Posterior cingulate gyrus (tissue), 11 donors: ENCODE results near the gene MUC5AC.

Source experiments
- DNase-seq, 10 donors: peaks; one replicate each; pipeline versions ENCODE4 v3.0.0 to v3.0.0-alpha.2; 2020 to 2021; ENCODE audit warnings: mixed read lengths in 3 of 10
- intact Hi-C: fragments of 100-400 bp; cut with DNase I; formaldehyde crosslinking; loops from one replicate; pipeline ENCODE4 v1.15.1; 2023

MUC5AC gene

DNA sequence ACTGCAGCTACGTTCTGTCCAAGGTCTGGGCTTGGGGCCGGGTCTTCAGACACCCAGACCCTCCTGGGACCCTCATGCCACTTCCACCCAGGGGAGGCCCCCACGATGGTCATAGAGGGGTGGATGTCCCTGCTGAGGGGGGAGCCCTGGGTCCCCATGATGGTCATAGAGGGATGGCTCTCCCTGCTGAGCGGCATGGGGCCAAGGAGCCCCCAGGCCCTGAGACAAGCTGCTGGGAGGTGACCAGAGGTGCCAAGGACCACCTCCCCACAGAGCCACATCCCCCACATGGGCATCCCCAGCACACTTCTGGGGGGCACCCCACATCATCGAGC is 72.3 kb downstream of the MUC5AC start:
- DNase-seq: peak in 1 of 10 donors; percentile 10
- intact Hi-C loops: no loop called here

DNA sequence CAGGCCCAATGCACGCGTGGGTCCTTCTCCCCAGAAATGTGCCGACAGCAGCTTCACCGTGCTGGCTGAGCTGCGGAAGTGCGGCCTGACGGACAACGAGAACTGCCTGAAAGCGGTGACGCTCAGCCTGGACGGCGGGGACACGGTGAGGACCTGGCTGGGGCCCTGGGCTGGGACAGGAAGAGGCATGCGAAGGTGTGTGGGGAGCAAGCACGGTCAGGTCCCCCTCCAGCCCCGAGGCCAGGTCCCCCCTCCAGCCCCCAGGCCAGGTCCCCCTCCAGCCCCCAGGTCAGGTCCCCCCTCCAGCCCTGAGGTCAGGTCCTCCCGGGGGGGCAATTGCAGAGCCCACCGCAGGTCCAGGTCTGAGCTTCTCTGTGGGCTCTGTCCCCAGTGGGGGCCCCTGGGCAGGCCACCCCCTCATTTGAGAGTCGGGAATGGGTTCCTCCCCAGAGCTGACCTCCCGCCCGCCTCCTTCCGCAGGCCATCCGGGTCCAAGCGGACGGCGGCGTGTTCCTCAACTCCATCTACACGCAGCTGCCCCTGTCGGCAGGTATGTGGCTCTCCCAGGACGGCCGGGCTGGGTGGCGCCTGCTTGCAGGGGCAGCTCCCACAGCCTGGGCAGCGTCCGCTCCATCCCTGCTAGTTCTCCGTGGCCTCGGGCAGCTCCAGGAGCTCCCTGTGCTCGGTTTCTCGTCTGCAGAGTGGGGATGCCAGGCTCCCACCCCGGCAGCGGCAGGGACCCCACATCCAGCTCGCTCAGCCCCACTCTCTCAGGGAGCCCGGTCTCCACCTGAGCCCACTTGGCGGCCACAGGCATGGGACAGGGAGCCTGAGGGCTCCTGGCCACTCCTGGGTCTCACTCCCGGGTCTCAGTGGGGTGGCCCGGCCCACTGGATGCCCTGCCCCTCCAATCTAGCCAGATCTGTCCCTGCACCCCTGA is 73.0 kb downstream of the MUC5AC start:
- intact Hi-C loops: no loop called here
- DNase-seq: peak in 5 of 10 donors; percentile 4 to 80 (median 67)

DNA sequence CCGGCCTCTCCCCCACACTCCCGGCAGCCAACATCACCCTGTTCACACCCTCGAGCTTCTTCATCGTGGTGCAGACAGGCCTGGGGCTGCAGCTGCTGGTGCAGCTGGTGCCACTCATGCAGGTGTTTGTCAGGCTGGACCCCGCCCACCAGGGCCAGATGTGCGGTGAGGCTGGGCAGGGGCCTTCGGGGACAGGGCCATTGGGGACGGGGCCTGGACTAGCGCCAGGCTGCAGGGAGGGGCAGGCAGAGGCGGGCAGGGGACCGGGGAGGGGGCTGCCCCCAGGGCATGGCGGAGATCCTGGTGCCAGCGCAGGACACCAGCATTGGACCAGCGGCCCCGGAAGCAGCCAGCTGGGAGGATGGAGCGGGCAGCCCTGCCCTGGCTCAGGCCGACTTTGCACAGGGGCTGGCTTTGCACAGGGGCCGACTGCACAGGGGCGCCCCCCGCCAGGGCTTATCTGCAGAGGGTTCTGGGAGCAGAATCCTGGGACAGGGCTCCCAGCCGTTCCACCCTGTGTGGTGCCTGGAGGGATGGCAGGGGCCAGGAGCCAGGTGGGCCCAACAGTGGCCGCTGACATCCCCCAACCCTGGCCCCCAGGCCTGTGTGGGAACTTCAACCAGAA is 73.8 kb downstream of the MUC5AC start:
- DNase-seq: peak in 5 of 10 donors; percentile 3 to 78 (median 60)
- intact Hi-C loops: no loop called here

DNA sequence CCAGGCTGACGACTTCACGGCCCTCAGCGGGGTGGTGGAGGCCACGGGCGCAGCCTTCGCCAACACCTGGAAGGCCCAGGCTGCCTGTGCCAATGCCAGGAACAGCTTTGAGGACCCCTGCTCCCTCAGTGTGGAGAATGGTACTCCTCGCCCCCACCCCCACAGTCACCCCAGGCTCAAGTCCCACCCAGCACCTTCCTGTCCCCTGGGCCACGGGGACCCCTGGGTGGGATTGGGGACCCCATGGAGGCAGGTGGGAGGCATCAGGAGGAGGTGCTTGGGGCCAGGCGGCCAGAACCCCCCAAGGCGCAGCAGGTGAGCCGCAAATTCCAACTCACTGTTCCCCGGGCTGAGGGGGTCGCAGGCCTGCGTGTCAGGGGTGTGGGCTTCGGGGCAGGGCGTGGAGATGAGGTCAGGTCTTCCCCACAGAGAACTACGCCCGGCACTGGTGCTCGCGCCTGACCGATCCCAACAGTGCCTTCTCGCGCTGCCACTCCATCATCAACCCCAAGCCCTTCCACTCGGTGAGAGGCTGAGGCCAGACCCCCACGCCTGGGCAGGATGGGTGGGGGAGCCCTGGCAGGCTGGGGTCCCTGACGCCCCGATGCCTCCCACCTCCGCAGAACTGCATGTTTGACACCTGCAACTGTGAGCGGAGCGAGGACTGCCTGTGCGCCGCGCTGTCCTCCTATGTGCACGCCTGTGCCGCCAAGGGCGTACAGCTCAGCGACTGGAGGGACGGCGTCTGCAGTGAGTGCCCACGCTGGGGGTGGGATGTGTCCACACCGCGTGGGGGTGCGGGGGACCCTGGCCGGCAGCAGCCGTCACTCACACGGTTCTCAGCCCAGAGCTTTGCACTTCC is 74.5 kb downstream of the MUC5AC start:
- intact Hi-C loops: no loop called here
- DNase-seq: peak in 5 of 10 donors; percentile 3 to 76 (median 61)

DNA sequence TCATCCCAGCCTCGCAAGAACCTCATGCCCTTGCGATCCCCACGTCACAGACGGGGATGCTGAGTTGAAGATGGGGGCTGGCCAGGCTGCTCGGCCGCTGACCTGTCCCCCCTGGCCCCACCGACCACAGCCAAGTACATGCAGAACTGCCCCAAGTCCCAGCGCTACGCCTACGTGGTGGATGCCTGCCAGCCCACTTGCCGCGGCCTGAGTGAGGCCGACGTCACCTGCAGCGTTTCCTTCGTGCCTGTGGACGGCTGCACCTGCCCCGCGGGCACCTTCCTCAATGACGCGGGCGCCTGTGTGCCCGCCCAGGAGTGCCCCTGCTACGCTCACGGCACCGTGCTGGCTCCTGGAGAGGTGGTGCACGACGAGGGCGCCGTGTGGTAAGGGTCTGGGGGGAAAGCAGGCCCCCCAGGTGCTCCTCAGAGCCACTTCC is 75.1 kb downstream of the MUC5AC start:
- DNase-seq: peak in 3 of 10 donors; percentile 21 to 85 (median 76)
- intact Hi-C loops: no loop called here

DNA sequence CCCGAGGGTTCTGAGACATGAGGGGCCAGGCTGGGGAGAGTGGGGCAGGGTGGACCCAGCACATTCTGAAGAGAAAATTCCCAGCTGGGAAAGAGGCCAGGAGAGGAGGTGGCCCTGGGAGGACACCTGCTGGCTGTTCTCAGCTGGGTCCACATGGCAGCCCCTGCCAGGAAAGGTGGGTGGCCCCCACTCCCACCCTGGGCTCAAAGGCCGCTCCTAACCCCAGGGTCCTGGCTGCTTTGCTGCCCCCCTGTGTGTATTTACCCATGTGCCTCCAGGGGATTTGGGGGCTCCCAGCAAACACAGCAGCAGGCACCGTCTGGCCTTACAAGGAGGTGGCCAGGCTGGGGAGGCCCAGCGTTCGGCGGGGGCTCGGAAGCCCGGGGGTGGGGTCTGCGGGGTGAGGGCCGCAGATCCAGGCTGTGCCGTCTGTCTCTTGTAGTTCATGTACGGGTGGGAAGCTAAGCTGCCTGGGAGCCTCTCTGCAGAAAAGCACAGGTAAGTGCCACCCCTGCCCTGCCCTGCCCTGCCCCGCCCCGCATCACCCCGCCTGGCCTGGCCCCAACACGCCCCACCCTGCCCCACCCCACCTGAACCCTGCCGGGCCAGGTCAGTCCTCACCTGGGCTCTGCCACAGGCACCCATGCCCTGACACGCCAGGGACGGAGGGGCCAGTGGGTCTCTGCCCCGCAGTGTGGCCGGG is 75.7 kb downstream of the MUC5AC start:
- intact Hi-C loops: no loop called here

DNA sequence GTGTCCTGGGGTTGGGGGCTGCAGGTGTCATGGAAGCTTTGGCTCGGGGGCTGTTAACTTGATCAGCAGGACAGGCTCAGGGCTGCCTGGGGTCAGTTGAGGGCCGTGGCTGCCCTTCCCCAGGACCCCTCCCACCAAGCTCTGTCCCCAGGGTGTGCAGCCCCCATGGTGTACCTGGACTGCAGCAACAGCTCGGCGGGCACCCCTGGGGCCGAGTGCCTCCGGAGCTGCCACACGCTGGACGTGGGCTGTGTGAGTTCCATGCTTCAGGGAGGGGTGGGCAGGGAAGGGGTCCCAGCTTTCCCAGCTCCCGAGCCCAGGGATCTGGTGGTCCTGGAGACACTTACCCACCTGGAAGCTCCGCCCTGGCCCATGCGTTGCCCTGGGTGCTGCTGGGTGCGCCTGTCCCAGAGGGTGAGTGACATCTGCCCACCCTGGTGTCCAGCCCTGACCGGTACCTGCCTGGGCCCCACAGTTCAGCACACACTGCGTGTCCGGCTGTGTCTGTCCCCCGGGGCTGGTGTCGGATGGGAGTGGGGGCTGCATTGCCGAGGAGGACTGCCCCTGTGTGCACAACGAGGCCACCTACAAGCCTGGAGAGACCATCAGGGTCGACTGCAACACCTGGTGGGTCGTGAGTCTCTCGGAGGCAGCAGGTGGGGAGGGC is 76.4 kb downstream of the MUC5AC start:
- intact Hi-C loops: no loop called here
- peak in 5 of 10 donors; percentile 4 to 82 (median 47) for DNase-seq

More for the DNA sequence above, 75.7 kb downstream of the MUC5AC start:
- DNase-seq: peak in 5 of 10 donors; percentile 2 to 64 (median 35)

DNA sequence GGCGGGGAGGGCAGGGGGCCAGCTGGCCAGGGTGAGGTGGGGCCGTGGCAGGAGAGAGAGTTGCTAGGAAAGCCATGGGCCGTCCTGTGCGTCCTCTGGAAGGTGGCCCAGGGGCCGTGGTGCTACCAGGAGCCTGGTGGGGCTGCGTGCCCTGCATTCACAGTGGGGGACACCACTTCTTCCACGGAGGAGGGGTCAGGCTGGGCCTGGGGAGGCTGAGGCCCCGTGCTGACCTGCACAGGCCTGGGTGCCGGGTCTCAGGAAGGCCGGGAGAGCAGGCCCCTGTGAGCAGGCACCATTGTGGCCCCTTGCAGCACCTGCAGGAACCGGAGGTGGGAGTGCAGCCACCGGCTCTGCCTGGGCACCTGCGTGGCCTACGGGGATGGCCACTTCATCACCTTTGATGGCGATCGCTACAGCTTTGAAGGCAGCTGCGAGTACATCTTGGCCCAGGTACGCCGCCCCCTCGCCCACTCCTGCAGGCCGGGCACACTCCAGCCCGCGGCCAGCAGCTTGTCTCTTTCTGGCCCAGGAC is 77.1 kb downstream of the MUC5AC start:
- intact Hi-C loops: no loop called here
- DNase-seq: peak in 5 of 10 donors; percentile 2 to 84 (median 65)

DNA sequence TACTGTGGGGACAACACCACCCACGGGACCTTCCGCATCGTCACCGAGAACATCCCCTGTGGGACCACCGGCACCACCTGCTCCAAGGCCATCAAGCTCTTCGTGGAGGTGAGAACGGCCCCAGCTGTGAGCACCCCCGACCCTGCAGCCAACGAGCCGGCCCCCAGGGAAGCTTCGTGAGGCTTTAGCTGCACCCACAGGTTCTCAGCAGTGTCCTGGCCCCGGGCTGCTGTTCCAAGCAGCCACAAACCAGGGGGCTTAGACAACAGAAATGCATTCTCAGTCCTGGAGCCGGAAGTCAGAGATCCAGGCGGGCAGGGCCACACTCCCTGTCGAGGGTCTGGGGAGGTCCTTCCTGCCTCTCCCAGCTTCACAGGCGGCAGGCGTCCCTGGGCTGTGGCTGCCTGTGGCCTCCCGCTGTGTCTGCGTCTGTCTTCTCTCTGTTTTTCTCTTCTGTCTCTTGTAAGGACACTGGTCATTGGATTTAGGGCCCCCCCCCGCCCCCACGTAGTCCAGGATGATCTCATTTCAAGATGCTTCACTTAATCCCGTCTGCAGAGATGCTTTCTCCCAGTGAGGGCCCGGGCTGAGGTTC is 77.7 kb downstream of the MUC5AC start:
- peak in 4 of 10 donors; percentile 1 to 55 (median 34) for DNase-seq

DNA sequence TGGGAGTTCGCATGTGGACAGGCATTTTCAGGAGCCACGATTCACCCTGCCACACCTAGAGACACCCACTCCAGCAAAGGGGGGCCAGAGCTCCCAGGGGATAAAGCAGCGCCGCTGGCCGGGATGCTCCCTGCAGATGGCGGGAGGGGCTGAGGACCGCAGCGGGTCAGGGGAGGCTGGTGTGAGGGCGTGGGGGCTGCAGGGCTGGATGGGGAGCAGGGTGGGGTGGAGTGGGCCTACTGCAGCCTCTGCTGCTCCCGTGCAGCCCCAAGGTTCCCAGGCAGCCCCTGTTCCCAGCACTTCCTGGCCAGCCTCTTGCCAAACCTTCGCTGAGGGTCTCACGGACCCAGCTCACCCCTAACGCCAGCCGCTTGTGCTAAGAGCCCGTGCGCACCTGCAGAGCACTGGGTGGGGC is 78.2 kb downstream of the MUC5AC start:
- DNase-seq: peak in 5 of 10 donors; percentile 4 to 77 (median 39)
- intact Hi-C loops: no loop called here

More for the DNA sequence above, 77.7 kb downstream of the MUC5AC start:
- intact Hi-C loops: no loop called here

DNA sequence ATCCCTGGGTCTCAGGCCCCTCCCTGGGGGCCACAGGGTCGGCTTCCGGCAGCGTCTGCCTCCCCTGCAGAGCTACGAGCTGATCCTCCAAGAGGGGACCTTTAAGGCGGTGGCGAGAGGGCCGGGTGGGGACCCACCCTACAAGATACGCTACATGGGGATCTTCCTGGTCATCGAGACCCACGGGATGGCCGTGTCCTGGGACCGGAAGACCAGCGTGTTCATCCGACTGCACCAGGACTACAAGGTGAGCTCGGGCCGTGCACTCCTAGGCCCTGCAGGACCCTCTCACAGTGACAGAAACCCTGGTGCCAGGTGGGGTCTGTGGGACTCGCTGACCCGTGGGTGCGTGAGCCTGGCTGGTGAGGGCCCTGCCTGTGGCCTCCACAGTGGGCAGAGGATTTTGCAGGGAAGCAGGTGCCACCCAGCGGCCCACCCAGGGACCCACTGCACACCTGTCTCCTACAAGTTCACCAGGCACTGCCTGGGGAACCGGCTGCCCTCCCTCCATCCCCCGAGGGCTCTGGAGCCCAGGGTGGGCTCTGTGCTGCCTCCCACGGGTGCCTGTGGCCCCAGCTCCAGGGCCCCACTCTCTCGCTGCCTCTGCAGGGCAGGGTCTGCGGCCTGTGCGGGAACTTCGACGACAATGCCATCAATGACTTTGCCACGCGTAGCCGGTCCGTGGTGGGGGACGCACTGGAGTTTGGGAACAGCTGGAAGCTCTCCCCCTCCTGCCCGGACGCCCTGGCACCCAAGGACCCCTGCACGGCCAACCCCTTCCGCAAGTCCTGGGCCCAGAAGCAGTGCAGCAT is 78.8 kb downstream of the MUC5AC start:
- DNase-seq: peak in 4 of 10 donors; percentile 3 to 78 (median 70)

DNA sequence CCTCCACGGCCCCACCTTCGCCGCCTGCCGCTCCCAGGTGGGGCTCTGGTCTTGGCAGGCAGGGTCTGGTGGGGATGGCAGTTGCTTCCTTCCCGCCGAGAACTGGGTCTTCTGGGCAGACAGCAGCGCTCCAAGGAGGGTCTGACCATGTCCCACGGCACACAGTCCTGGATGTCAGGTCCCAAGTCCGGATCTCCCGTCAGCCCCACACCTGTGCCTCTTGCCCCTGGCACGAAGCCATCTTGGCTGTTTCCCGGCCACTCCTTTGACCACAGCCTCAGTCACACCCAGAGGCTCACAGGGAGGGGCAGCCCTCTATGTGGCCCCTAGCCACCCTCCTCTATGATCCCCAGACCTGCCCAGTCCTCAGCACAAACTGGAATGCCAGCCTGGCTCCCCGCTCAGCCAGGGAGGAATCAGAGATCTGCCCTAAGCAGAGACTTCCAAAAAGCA is 79.4 kb downstream of the MUC5AC start:
- peak in 3 of 10 donors; percentile 52 to 71 (median 67) for DNase-seq
- intact Hi-C loops: no loop called here

More for the DNA sequence above, 78.8 kb downstream of the MUC5AC start:
- intact Hi-C loops: no loop called here

DNA sequence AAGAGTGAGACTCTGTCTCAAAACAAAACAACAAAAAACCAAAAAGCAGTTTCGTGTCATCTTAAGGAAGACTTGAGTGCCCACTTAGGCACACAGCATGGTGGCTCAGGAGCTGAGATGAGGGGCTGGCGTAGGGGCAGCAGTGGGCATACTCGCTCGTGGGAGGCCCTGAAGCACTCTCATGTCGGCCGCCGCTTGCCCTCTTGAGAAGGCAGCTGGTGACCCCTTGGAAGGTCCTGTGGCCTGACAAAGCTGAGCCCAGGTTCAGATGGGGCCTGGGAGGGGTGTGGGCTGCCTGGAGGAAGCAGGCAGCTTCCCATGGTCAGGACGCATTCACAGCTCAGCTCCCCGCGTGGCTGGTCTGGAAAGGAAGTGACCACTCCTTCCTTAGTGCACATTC is 80.1 kb downstream of the MUC5AC start:
- intact Hi-C loops: no loop called here

DNA sequence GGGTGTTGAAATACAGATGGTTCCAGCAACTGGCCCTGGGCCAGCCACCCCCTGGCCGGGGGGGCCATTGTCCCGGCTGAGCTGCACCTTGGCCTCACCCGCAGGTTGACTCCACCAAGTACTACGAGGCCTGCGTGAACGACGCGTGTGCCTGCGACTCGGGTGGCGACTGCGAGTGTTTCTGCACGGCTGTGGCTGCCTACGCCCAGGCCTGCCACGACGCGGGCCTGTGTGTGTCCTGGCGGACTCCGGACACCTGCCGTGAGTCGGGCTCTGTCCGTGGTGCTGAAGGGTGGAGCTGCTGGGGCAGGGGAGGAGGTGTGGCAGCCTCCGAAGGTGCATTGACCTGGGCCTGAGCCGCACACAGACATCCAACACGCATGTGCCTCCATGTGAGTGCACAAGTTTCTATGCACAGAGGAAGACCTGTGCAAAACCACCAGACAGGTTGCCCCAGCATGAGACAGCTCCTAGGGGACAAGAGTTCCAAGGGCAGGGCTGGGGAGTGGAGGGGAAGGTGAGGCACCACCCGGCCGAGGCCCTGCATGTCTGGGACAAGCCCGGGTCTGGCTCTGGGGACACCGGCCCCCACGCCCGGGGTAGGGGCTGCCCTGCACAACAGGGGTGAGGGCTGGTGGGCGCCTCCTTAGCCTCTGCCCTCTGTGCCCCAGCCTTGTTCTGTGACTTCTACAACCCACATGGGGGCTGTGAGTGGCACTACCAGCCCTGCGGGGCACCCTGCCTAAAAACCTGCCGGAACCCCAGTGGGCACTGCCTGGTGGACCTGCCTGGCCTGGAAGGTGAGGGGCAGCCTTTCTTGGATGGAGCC is 81.2 kb downstream of the MUC5AC start:
- no peak for DNase-seq
- intact Hi-C loops: no loop called here

More for the DNA sequence above, 80.1 kb downstream of the MUC5AC start:
- peak in 3 of 10 donors; percentile 26 to 70 (median 49) for DNase-seq

DNA sequence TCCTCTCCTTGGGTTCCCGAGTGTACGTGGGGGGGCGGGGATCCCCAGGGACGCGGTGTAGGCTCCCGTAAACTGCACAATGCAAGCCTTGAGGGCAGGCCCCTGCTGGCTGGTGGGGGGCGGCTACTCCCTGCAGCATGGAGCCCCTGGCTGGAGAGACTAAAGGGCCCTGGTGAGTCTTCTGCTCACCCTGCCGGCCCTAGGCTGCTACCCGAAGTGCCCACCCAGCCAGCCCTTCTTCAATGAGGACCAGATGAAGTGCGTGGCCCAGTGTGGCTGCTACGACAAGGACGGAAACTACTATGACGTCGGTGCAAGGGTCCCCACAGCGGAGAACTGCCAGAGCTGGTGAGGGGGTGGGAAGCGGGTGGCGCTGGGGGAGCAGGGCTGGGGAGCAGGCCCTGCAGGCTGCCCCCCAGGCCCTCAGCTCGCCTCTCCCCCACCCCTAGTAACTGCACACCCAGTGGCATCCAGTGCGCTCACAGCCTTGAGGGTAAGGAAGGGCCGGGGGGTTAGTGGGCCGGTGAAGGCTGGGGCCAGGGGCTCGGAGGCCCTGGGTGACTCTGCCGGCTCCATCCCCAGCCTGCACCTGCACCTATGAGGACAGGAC is 81.9 kb downstream of the MUC5AC start:
- no peak for DNase-seq
- intact Hi-C loops: no loop called here

DNA sequence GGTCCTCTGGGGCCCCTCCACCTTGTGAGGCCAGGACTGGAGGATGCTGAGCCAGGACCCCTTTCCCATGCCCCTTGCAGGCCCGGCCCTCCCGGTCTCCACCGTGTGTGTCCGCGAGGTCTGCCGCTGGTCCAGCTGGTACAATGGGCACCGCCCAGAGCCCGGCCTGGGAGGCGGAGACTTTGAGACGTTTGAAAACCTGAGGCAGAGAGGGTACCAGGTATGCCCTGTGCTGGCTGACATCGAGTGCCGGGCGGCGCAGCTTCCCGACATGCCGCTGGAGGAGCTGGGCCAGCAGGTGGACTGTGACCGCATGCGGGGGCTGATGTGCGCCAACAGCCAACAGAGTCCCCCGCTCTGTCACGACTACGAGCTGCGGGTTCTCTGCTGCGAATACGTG is 83.0 kb downstream of the MUC5AC start:
- intact Hi-C loops: no loop called here
- no peak for DNase-seq
